Trophoblast cell (in vitro differentiated cells and primary cell): ENCODE data around the gene BAMBI.

Experiments
- DNase-seq, 2 donors: peaks; one replicate each; pipeline ENCODE4 v3.0.0-alpha.2; 2016
- H2AFZ ChIP-seq: 2 replicates; pipeline ENCODE4 v1.6.1; 2013; ENCODE audit warnings: low read length, moderate library complexity, mild to moderate bottlenecking; ENCODE audit not compliant: insufficient read depth, poor library complexity
- H2AK5ac ChIP-seq: 2 replicates; pipeline ENCODE4 v1.6.1; 2013; ENCODE audit warnings: mild to moderate bottlenecking, low read length
- H2BK120ac ChIP-seq: 2 replicates; pipeline ENCODE4 v1.6.1; 2013; ENCODE audit warnings: low read length, mild to moderate bottlenecking, moderate library complexity; ENCODE audit not compliant: insufficient read depth, poor library complexity
- H2BK12ac ChIP-seq: 2 replicates; pipeline ENCODE4 v1.6.1; 2013; ENCODE audit warnings: mild to moderate bottlenecking, low read length, moderate library complexity
- H2BK5ac ChIP-seq: 2 replicates; pipeline ENCODE4 v1.6.1; 2013; ENCODE audit warnings: low read length, low read depth, moderate library complexity, mild to moderate bottlenecking; ENCODE audit not compliant: poor library complexity
- H3K14ac ChIP-seq: 2 replicates; pipeline ENCODE4 v1.6.1; 2013; ENCODE audit warnings: mild to moderate bottlenecking, low read length
- H3K18ac ChIP-seq: 2 replicates; pipeline ENCODE4 v1.6.1; 2013; ENCODE audit warnings: mild to moderate bottlenecking, low read length
- H3K23ac ChIP-seq: 2 replicates; pipeline ENCODE4 v1.6.1; 2013; ENCODE audit warnings: low read length
- H3K27ac ChIP-seq: 2 replicates; pipeline ENCODE4 v1.5.1; 2013; ENCODE audit warnings: low read depth, mild to moderate bottlenecking, inconsistent platforms, low read length, moderate library complexity
- H3K27me3 ChIP-seq: 2 replicates; pipeline ENCODE4 v1.6.1; 2013; ENCODE audit warnings: inconsistent platforms, mild to moderate bottlenecking, low read length, moderate library complexity; ENCODE audit not compliant: insufficient read depth
- H3K36me3 ChIP-seq, 2 experiments: 1 replicate in 1 of 2; 2 replicates in 1 of 2; pipeline ENCODE4 v1.6.1; 2013; ENCODE audit warnings: low read length in 2 of 2, mild to moderate bottlenecking in 2 of 2, moderate library complexity in 1 of 2; ENCODE audit not compliant: insufficient read depth in 2 of 2, control insufficient read depth in 1 of 2
- H3K4ac ChIP-seq: 2 replicates; pipeline ENCODE4 v1.6.1; 2013; ENCODE audit warnings: low read depth, mild to moderate bottlenecking, low read length, moderate library complexity
- H3K4me1 ChIP-seq, 2 experiments: 1 replicate in 1 of 2; 2 replicates in 1 of 2; pipeline ENCODE4 v1.6.1; 2013; ENCODE audit warnings: low read length in 2 of 2, mild to moderate bottlenecking in 2 of 2, moderate library complexity in 1 of 2; ENCODE audit not compliant: insufficient read depth in 2 of 2, control insufficient read depth in 1 of 2
- H3K4me2 ChIP-seq: 2 replicates; pipeline ENCODE4 v1.6.1; 2013; ENCODE audit warnings: inconsistent platforms, mild to moderate bottlenecking, low read length, moderate library complexity
- H3K4me3 ChIP-seq: 2 replicates; pipeline ENCODE4 v1.5.1; 2013; ENCODE audit warnings: mild to moderate bottlenecking, low read depth, low read length, inconsistent platforms
- H3K79me1 ChIP-seq: one replicate; pipeline ENCODE4 v1.6.1; 2013; ENCODE audit warnings: low read length
- H3K79me2 ChIP-seq: 2 replicates; pipeline ENCODE4 v1.6.1; 2013; ENCODE audit warnings: low read length, mild to moderate bottlenecking; ENCODE audit not compliant: control insufficient read depth, insufficient read depth, poor library complexity
- H3K9ac ChIP-seq: 2 replicates; pipeline ENCODE4 v1.6.1; 2013; ENCODE audit warnings: mild to moderate bottlenecking, low read length
- H3K9me3 ChIP-seq: 2 replicates; pipeline ENCODE4 v1.6.1; 2013; ENCODE audit warnings: low read depth, mild to moderate bottlenecking, control low read depth, inconsistent platforms, low read length; ENCODE audit not compliant: insufficient read depth
- H4K12ac ChIP-seq: 2 replicates; pipeline ENCODE4 v1.6.1; 2013; ENCODE audit warnings: low read depth, mild to moderate bottlenecking, low read length, moderate library complexity
- H4K8ac ChIP-seq: 2 replicates; pipeline ENCODE4 v1.6.1; 2013; ENCODE audit warnings: low read depth, mild to moderate bottlenecking, low read length, moderate library complexity
- H4K91ac ChIP-seq: one replicate; pipeline ENCODE4 v1.6.1; 2013; ENCODE audit warnings: low read depth, mild to moderate bottlenecking, low read length, moderate library complexity
- WGBS: extraction: QIAGEN DNeasy Blood & Tissue Kit; methylation state at CpG from one replicate; pipeline ENCODE4 v1.1.7; 2013; ENCODE audit warnings: missing lambda C conversion rate; ENCODE audit not compliant: insufficient read length, insufficient coverage; ENCODE audit errors: extremely low coverage; 5-methylcytosine and 5-hydroxymethylcytosine counted together

BAMBI gene

DNA sequence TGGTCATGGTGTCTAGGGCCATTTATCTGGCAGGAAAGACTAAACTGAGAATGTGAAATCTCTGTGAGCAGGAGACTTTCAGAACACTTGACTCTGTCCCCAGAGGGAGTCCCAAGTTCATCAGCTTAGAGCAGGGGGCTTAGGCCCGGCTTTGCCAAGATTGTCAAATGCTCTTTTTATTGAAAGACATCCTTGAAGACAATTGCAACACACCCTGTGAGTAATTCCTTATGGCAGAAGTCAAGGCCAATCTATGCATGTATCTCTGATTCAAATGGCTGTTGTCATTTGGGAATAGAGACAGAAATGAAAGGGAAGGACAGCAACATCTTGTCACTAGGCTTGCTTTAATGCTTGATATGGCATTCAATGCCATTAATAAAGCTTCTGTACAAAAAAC lies 33.7 kb downstream of the BAMBI start:
- Histone ChIP-seq H2AFZ (no peak overlapping the region), H4K8ac (no peak overlapping the region), H2BK5ac (no peak overlapping the region), H3K4me1 (peaks cover 0 to 3% of the 10 kb centered on the region in 2 experiments), H3K23ac (no peak overlapping the region), H3K18ac (no peak overlapping the region), H3K9me3 (no peaks in the 10 kb centered on the region), H2BK12ac (no peak overlapping the region), H3K4me2 (no peak overlapping the region), H3K79me1 (peaks cover 2% of the 10 kb centered on the region), H3K9ac (no peak overlapping the region), H4K91ac (no peak overlapping the region), H2AK5ac (no peak overlapping the region), H3K79me2 (no peaks in the 10 kb centered on the region), H3K36me3 (no peaks in the 10 kb centered on the region), H4K12ac (no peak overlapping the region), H3K4ac (no peak overlapping the region), H3K4me3 (no peak overlapping the region), H2BK120ac (no peak overlapping the region), H3K14ac (no peak overlapping the region), H3K27me3 (no peaks in the 10 kb centered on the region), H3K27ac (no peak overlapping the region)
- WGBS: no CpG with 5 or more reads among the region's 1 CpG
- DNase-seq: peak in 1 of 2 donors; percentile 57

DNA sequence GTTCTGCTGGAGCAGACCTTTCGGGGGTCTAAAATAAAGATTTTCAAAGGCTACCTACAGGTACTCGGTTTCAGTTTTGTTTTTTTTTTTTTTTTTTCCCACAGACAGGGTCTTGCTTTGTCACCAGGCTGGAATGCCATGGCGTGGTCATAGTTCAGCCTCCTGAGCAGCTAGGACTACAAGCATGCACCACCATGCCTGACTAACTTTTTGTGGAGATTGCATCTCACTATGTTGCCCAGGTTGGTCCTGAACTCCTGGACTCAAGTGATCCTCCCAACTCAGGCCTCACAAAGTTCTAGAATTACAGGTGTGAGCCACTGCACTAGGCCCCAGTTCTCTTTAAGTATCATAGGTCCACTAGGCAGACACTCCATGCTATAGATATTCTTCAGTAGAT lies 34.5 kb downstream of the BAMBI start:
- H3K79me1 ChIP-seq: peaks cover 2% of the 10 kb centered on the region
- H3K23ac ChIP-seq: no peak overlapping the region
- no CpG with 5 or more reads among the region's 3 CpGs for WGBS
- H3K27me3 ChIP-seq: no peaks in the 10 kb centered on the region
- no peak overlapping the region for H4K91ac ChIP-seq
- no peak overlapping the region for H3K9ac ChIP-seq
- no peaks in the 10 kb centered on the region for H3K36me3 ChIP-seq
- H2BK120ac ChIP-seq: no peak overlapping the region
- H3K27ac ChIP-seq: no peak overlapping the region
- H3K4me2 ChIP-seq: no peak overlapping the region
- no peak overlapping the region for H2BK5ac ChIP-seq
- H4K8ac ChIP-seq: no peak overlapping the region
- no peak overlapping the region for H4K12ac ChIP-seq
- H2AFZ ChIP-seq: no peak overlapping the region
- no peak overlapping the region for H2BK12ac ChIP-seq
- peak; percentile 77 to 87 for DNase-seq
- H3K14ac ChIP-seq: no peak overlapping the region
- no peak overlapping the region for H3K18ac ChIP-seq
- H3K79me2 ChIP-seq: no peaks in the 10 kb centered on the region
- no peak overlapping the region for H3K4me3 ChIP-seq
- no peak overlapping the region for H2AK5ac ChIP-seq
- H3K4me1 ChIP-seq: peaks cover 0 to 3% of the 10 kb centered on the region in 2 experiments
- H3K9me3 ChIP-seq: no peaks in the 10 kb centered on the region
- H3K4ac ChIP-seq: no peak overlapping the region

DNA sequence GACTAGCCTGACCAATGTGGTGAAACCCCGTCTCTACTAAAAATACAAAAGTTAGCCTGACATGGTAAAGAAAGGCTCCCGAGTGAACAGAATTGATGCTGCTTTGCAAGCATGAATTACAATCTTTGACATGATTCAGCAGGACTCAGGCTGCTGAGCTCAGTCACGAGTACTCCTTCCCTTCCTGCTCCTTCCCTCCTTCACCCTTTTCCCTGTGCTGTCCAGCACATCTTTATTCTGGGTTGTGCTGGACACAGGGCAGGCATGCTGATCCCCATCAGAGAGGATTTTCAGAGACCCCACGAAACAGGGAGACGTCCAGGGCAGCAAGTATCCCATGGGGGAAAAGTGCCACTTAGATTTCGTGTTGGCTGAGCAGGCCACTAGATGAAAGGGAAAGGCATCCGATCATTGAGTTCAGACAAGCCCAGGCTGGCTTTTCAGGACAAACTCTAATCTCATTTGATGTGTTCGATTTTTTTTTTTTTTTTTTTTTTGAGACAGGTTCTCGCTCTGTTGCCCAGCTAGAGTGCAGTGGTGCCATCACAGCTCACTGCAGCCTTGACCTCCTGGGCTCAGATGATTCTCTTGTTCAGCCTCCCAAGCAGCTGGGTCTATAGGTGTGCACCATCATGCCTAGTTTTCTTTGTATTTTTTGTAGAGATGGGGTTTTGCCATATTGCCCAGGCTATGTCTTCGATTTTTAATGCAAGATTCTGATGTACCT lies 36.5 kb downstream of the BAMBI start:
- no CpG with 5 or more reads among the region's 10 CpGs for WGBS
- Histone ChIP-seq H3K9ac (peak overlapping the region; percentile 56), H3K79me2 (no peaks in the 10 kb centered on the region), H3K23ac (no peak overlapping the region), H3K9me3 (no peaks in the 10 kb centered on the region), H3K4me3 (peak overlapping the region; percentile 39), H2BK5ac (no peak overlapping the region), H2BK12ac (no peak overlapping the region), H2AFZ (no peak overlapping the region), H3K27ac (no peak overlapping the region), H3K4me2 (no peak overlapping the region), H2AK5ac (no peak overlapping the region), H4K91ac (peak overlapping the region; percentile 7), H3K36me3 (no peaks in the 10 kb centered on the region), H3K4ac (no peak overlapping the region), H3K27me3 (no peaks in the 10 kb centered on the region), H3K18ac (no peak overlapping the region), H4K8ac (no peak overlapping the region), H4K12ac (no peak overlapping the region), H3K4me1 (peaks cover 0 to 3% of the 10 kb centered on the region in 2 experiments), H2BK120ac (no peak overlapping the region), H3K79me1 (peaks cover 2% of the 10 kb centered on the region), H3K14ac (no peak overlapping the region)
- no peak for DNase-seq

DNA sequence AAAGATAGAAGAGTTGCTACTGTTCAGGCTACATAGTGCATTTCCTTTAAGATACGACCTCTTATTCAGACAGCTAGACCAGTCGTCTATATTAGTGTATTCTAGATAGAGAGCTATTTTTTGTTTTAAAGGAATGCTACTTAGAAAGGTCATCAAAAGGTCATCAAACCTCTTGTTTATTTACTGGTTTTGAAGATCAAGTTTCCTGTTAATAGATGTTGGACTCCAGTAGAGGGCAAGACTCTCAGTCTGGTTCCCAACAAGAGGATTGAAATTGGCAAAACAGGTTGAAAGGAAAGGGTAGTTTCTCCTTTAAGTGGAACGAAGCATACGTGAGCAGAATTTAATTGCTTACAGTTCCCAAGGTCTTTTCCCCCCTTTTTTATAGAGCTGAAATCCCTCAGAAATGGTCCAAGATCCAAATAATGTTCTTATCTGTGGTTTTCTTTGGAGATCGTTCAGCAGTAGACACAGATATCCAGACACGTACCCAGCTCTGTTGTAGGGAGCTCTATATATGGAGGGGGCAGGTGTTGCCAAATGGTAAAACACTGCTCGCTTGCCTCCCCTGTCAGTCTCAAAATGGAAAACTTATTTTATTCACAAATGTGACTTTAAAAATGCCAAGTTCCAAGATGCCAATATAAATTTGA lies 37.2 kb downstream of the BAMBI start:
- Histone ChIP-seq H4K12ac (no peak overlapping the region), H3K23ac (no peak overlapping the region), H3K4me1 (peaks cover 0 to 3% of the 10 kb centered on the region in 2 experiments), H3K27me3 (no peaks in the 10 kb centered on the region), H2BK120ac (no peak overlapping the region), H2BK12ac (no peak overlapping the region), H3K9me3 (no peaks in the 10 kb centered on the region), H2AK5ac (no peak overlapping the region), H3K4me3 (no peak overlapping the region), H3K79me1 (peaks cover 2% of the 10 kb centered on the region), H3K27ac (no peak overlapping the region), H2AFZ (no peak overlapping the region), H3K4ac (no peak overlapping the region), H3K36me3 (no peaks in the 10 kb centered on the region), H4K91ac (no peak overlapping the region), H3K14ac (no peak overlapping the region), H2BK5ac (no peak overlapping the region), H3K79me2 (no peaks in the 10 kb centered on the region), H3K18ac (no peak overlapping the region), H4K8ac (no peak overlapping the region), H3K4me2 (no peak overlapping the region), H3K9ac (no peak overlapping the region)
- WGBS: no CpG with 5 or more reads among the region's 7 CpGs
- no peak for DNase-seq
